ENCODE results near the gene DPY19L2. TPM values are rescaled to one million over a fixed set of nuclear protein-coding genes. Genes with fewer than 3 reads are reported as not detected.

DPY19L2 gene
- 1.2 to 2.7 TPM (median 2.0 TPM) in 5 replicates for total RNA-seq (2022; extraction: Qiagen RNA extraction)

DNA sequence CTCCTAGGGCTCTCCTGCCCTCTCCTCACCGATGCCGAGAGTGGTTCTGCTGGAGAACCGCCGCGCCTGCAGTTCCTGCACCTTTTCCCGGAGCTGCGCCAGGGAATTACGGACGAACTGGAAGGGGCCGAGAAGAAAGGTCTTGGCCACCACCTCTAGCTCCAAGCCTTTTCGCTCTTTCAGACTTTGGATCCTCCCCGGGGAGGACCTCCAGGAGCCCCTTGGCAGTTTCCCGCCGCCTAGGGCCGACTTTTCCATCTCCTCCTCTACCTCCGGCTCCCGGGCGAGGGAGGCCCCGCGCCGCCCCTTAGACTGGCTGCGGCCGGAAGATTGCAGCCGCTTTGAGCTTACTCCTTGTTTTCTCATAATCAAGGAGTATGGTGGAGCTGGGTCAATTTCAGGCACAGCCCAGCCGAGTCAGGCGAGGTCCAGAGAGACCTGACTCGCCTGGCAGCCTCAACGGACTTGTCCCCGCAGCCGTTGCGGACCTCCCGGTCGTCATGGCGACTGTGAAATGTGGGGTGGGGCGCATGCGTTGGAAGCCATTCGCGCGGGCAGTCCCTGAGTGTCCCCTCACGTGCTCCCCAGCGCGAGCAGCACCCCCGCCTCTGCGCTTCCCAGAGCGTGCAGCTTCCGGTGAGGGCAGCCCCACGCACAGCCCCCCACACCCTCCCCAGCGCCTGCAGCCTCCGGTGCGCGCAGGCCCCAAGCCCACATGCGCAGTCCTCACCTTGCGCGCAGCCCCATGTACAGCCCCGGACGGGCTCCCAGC, at the start of gene DPY19L2:
Gene DPY19L2 (minus strand): TSS at position 466 of the 772 bp plus-strand sequence. CDS start 100 bp downstream, at position 366.

Other genes starting within 250 kb of the DPY19L2 start
- 22.7 to 27.3 TPM (median 25.4 TPM) in 5 replicates for gene RXYLT1, start 111.4 kb upstream of the DPY19L2 start, total RNA-seq (2022; extraction: Qiagen RNA extraction)
- gene SRGAP1, start 176.2 kb upstream of the DPY19L2 start, total RNA-seq (2022; extraction: Qiagen RNA extraction), result 9.2 to 11.1 TPM (median 10.7 TPM) in 5 replicates